Duodenal mucosa (tissue), 2 donors: Measurements from ENCODE around the gene OSM.
"Not testable (repeated sequence)": the region's sequence is repeated elsewhere in the genome, so short reads cannot be mapped to it uniquely, and the experiment has no call there.

ENCODE experiments used
- H3K27ac ChIP-seq: one replicate; pipeline ENCODE4 v1.7.0; 2013; ENCODE audit warnings: low read depth, low read length
- H3K27me3 ChIP-seq, 2 donors: one replicate each; pipeline ENCODE4 v1.7.0; 2013; ENCODE audit warnings: low read length in 2 of 2, control low read depth in 1 of 2; ENCODE audit not compliant: insufficient read depth in 2 of 2, control insufficient read depth in 1 of 2
- H3K36me3 ChIP-seq, 2 donors: one replicate each; pipeline ENCODE4 v1.7.0; 2013; ENCODE audit warnings: low read length in 2 of 2, control low read depth in 1 of 2; ENCODE audit not compliant: insufficient read depth in 2 of 2, control insufficient read depth in 1 of 2
- H3K4me1 ChIP-seq, 2 donors: one replicate each; pipeline ENCODE4 v1.7.0; 2013; ENCODE audit warnings: low read length in 2 of 2, control low read depth in 1 of 2; ENCODE audit not compliant: insufficient read depth in 2 of 2, control insufficient read depth in 1 of 2
- H3K4me3 ChIP-seq, 2 donors: one replicate each; pipeline ENCODE4 v1.7.0; 2013; ENCODE audit warnings: low read length in 2 of 2, low read depth in 1 of 2
- H3K9ac ChIP-seq, 2 donors: one replicate each; pipeline ENCODE4 v1.7.0; 2013; ENCODE audit warnings: low read length in 2 of 2, low read depth in 1 of 2
- H3K9me3 ChIP-seq, 2 donors: one replicate each; pipeline ENCODE4 v1.7.0; 2013; ENCODE audit warnings: low read length in 2 of 2, control low read depth in 1 of 2; ENCODE audit not compliant: control insufficient read depth in 1 of 2

Gene OSM

GRCh38 chr22:30238661-30239487 is 27.8 kb downstream of the OSM start:
- Histone ChIP-seq H3K27ac (no peak overlapping the region), H3K36me3 (peaks cover 0 to 19% of the 10 kb centered on the region in 2 donors), H3K4me3 (no peak overlapping the region), H3K9me3 (no peaks in the 10 kb centered on the region), H3K27me3 (no peaks in the 10 kb centered on the region), H3K4me1 (peaks cover 14 to 16% of the 10 kb centered on the region in 2 donors), H3K9ac (no peak overlapping the region)

- Histone ChIP-seq H3K27ac (no peak overlapping the region), H3K36me3 (peaks cover 0 to 13% of the 10 kb centered on the region in 2 donors), H3K9me3 (no peaks in the 10 kb centered on the region), H3K9ac (no peak overlapping the region), H3K4me3 (no peak overlapping the region), H3K27me3 (no peaks in the 10 kb centered on the region), H3K4me1 (peaks cover 14 to 16% of the 10 kb centered on the region in 2 donors)
Measured at GRCh38 chr22:30238136-30238535, 28.5 kb downstream of the OSM start.

- peaks cover 14 to 16% of the 10 kb centered on the region in 2 donors for H3K4me1 ChIP-seq
- no peak overlapping the region for H3K27ac ChIP-seq
- no peak overlapping the region for H3K9ac ChIP-seq
- H3K4me3 ChIP-seq: no peak overlapping the region
- no peaks in the 10 kb centered on the region for H3K9me3 ChIP-seq
- H3K36me3 ChIP-seq: peaks cover 0 to 3% of the 10 kb centered on the region in 2 donors
- H3K27me3 ChIP-seq: no peaks in the 10 kb centered on the region
Measured at GRCh38 chr22:30236875-30237274, 29.8 kb downstream of the OSM start.

- peaks cover 0 to 4% of the 10 kb centered on the region in 2 donors for H3K27me3 ChIP-seq
- no peak overlapping the region for H3K4me3 ChIP-seq
- H3K36me3 ChIP-seq: no peaks in the 10 kb centered on the region
- H3K9ac ChIP-seq: no peak overlapping the region
- H3K4me1 ChIP-seq: peaks cover 14 to 16% of the 10 kb centered on the region in 2 donors
- H3K27ac ChIP-seq: no peak overlapping the region
- no peaks in the 10 kb centered on the region for H3K9me3 ChIP-seq
Measured at GRCh38 chr22:30235687-30236170, 30.9 kb downstream of the OSM start.

GRCh38 chr22:30234786-30235470 is 31.7 kb downstream of the OSM start:
- Histone ChIP-seq H3K36me3 (no peaks in the 10 kb centered on the region), H3K27ac (no peak overlapping the region), H3K9ac (no peak overlapping the region), H3K9me3 (no peaks in the 10 kb centered on the region), H3K4me1 (peaks cover 14 to 16% of the 10 kb centered on the region in 2 donors), H3K27me3 (peaks cover 0 to 4% of the 10 kb centered on the region in 2 donors), H3K4me3 (no peak overlapping the region)

GRCh38 chr22:30234325-30234724 is 32.3 kb downstream of the OSM start:
- peaks cover 14 to 16% of the 10 kb centered on the region in 2 donors for H3K4me1 ChIP-seq
- H3K9me3 ChIP-seq, H3K4me3 ChIP-seq, H3K27me3 ChIP-seq, H3K27ac ChIP-seq, H3K36me3 ChIP-seq, H3K9ac ChIP-seq: not testable (repeated sequence)

- H3K27me3 ChIP-seq: peaks cover 0 to 4% of the 10 kb centered on the region in 2 donors
- no peaks in the 10 kb centered on the region for H3K36me3 ChIP-seq
- no peak overlapping the region for H3K4me3 ChIP-seq
- H3K9me3 ChIP-seq: no peaks in the 10 kb centered on the region
- no peak overlapping the region for H3K9ac ChIP-seq
- no peak overlapping the region for H3K27ac ChIP-seq
- H3K4me1 ChIP-seq: peaks cover 13 to 14% of the 10 kb centered on the region in 2 donors
Measured at GRCh38 chr22:30233582-30233981, 33.1 kb downstream of the OSM start.

GRCh38 chr22:30232716-30233218 is 33.9 kb downstream of the OSM start:
- Histone ChIP-seq H3K27ac (no peak overlapping the region), H3K27me3 (peaks cover 0 to 4% of the 10 kb centered on the region in 2 donors), H3K36me3 (no peaks in the 10 kb centered on the region), H3K9me3 (no peaks in the 10 kb centered on the region), H3K4me1 (peaks cover 13 to 14% of the 10 kb centered on the region in 2 donors), H3K4me3 (no peak overlapping the region), H3K9ac (no peak overlapping the region)

GRCh38 chr22:30230787-30231461 is 35.7 kb downstream of the OSM start:
- Histone ChIP-seq H3K9me3 (no peaks in the 10 kb centered on the region), H3K9ac (no peak overlapping the region), H3K27me3 (peaks cover 0 to 4% of the 10 kb centered on the region in 2 donors), H3K27ac (no peak overlapping the region), H3K4me3 (no peak overlapping the region), H3K36me3 (no peaks in the 10 kb centered on the region), H3K4me1 (peaks cover 13 to 14% of the 10 kb centered on the region in 2 donors)
